IMR-90 (cell line): ENCODE measurements around the gene ADAMTS20. TPM values are rescaled to one million over a fixed set of nuclear protein-coding genes. Genes with fewer than 3 reads are reported as not detected.

ENCODE experiments used
- ATAC-seq: fragments of 200-7000 bp; cut with Tn5 transposase; 2 replicates; pipeline ENCODE4 v1.9.1; 2020; ENCODE audit warnings: low read depth, mild to moderate bottlenecking, moderate library complexity
- BruUV-seq: library from RNA; stranded (reverse); fragments of 400-500 nt; replicated peaks from 2 replicates; lab custom pipeline; 2021; lab: Mats Ljungman, UMichigan
- CTCF ChIA-PET: fragments of 300-600 bp; formaldehyde crosslinking; extraction: SDS; loops from one replicate; lab custom pipeline; 2021; ENCODE audit warnings: antibody characterized with exemption; lab: Yijun Ruan, JAX
- POLR2A ChIA-PET: fragments of 300-600 bp; sonication (Branson Sonifier 250); formaldehyde crosslinking; loops from one replicate; lab custom pipeline; 2022; ENCODE audit warnings: antibody characterized with exemption; ENCODE audit not compliant: unreplicated experiment; lab: Charles Lee
- DNase-seq: peaks from one replicate; pipeline ENCODE4 v3.0.0; 2013
- H2AFZ ChIP-seq: replicated peaks from 2 replicates; pipeline ENCODE3; 2013; ENCODE audit warnings: low read length, mild to moderate bottlenecking; ENCODE audit not compliant: poor library complexity
- H2AK5ac ChIP-seq: 2 replicates; pipeline ENCODE4 v1.6.1; 2013; ENCODE audit warnings: low read depth, low read length, inconsistent platforms
- H2AK9ac ChIP-seq: replicated peaks from 2 replicates; pipeline ENCODE3; 2013; ENCODE audit warnings: mild to moderate bottlenecking, low read depth, low read length, moderate library complexity; ENCODE audit not compliant: poor library complexity
- H2BK120ac ChIP-seq: 2 replicates; pipeline ENCODE4 v1.6.1; 2013; ENCODE audit warnings: low read depth, low read length, inconsistent platforms
- H2BK15ac ChIP-seq: 3 replicates; pipeline ENCODE4 v1.6.1; 2013; ENCODE audit warnings: low read depth, low read length, inconsistent platforms
- H2BK20ac ChIP-seq: 2 replicates; pipeline ENCODE4 v1.6.1; 2013; ENCODE audit warnings: low read depth, mild to moderate bottlenecking, inconsistent platforms, low read length, moderate library complexity
- H2BK5ac ChIP-seq: 2 replicates; pipeline ENCODE4 v1.6.1; 2013; ENCODE audit warnings: mild to moderate bottlenecking, low read depth, low read length, inconsistent platforms; ENCODE audit not compliant: poor library complexity, severe bottlenecking
- H3K14ac ChIP-seq: replicated peaks from 2 replicates; pipeline ENCODE4 v1.6.1; 2013; ENCODE audit warnings: low read depth, low read length, inconsistent platforms
- H3K18ac ChIP-seq: 2 replicates; pipeline ENCODE4 v1.6.1; 2013; ENCODE audit warnings: low read depth, low read length, control low read depth
- H3K23ac ChIP-seq: 2 replicates; pipeline ENCODE4 v1.6.1; 2013; ENCODE audit warnings: low read depth, low read length, inconsistent platforms
- H3K27ac ChIP-seq: 2 replicates; pipeline ENCODE4 v1.5.1; 2013; ENCODE audit warnings: mild to moderate bottlenecking, control low read depth, low read length; ENCODE audit not compliant: insufficient read depth
- H3K27me3 ChIP-seq: 2 replicates; pipeline ENCODE4 v1.6.1; 2013; ENCODE audit warnings: low read length; ENCODE audit not compliant: control insufficient read depth, insufficient read depth
- H3K36me3 ChIP-seq: 2 replicates; pipeline ENCODE4 v1.6.1; 2013; ENCODE audit warnings: low read length, mixed read lengths; ENCODE audit not compliant: control insufficient read depth, insufficient read depth
- H3K4ac ChIP-seq: 2 replicates; pipeline ENCODE4 v1.6.1; 2013; ENCODE audit warnings: low read depth, low read length, inconsistent platforms
- H3K4me1 ChIP-seq: 2 replicates; pipeline ENCODE4 v1.6.1; 2013; ENCODE audit warnings: low read length, mixed read lengths; ENCODE audit not compliant: control insufficient read depth, insufficient read depth
- H3K4me2 ChIP-seq: 2 replicates; pipeline ENCODE4 v1.6.1; 2013; ENCODE audit warnings: low read depth, mild to moderate bottlenecking, control low read depth, low read length, moderate library complexity
- H3K4me3 ChIP-seq: 2 replicates; pipeline ENCODE4 v1.5.1; 2013; ENCODE audit warnings: low read depth, mild to moderate bottlenecking, control low read depth, low read length, moderate library complexity; ENCODE audit not compliant: insufficient read depth
- H3K56ac ChIP-seq: 2 replicates; pipeline ENCODE4 v1.6.1; 2013; ENCODE audit warnings: low read length, inconsistent platforms; ENCODE audit not compliant: insufficient read depth; ENCODE audit errors: extremely low read depth
- H3K79me1 ChIP-seq, 2 experiments: 2 replicates each; pipeline ENCODE4 v1.6.1; 2013; ENCODE audit warnings: low read length in 2 of 2, inconsistent platforms in 1 of 2, low read depth in 1 of 2
- H3K9ac ChIP-seq: 2 replicates; pipeline ENCODE4 v1.6.1; 2013; ENCODE audit warnings: low read depth, low read length, control low read depth
- H3K9me1 ChIP-seq: 2 replicates; pipeline ENCODE4 v1.6.1; 2013; ENCODE audit warnings: low read length, inconsistent platforms; ENCODE audit not compliant: insufficient read depth
- H3K9me3 ChIP-seq: 2 replicates; pipeline ENCODE4 v1.6.1; 2013; ENCODE audit warnings: low read length; ENCODE audit not compliant: control insufficient read depth, insufficient read depth
- H4K20me1 ChIP-seq: 2 replicates; pipeline ENCODE4 v1.6.1; 2013; ENCODE audit warnings: low read length, inconsistent platforms; ENCODE audit not compliant: insufficient read depth
- H4K5ac ChIP-seq: 2 replicates; pipeline ENCODE4 v1.6.1; 2013; ENCODE audit warnings: mild to moderate bottlenecking, low read depth, low read length, control low read depth
- H4K8ac ChIP-seq, 2 experiments: 2 replicates each; pipeline ENCODE4 v1.6.1; 2013; ENCODE audit warnings: low read depth in 2 of 2, low read length in 2 of 2, control low read depth in 1 of 2, inconsistent platforms in 1 of 2
- H4K91ac ChIP-seq: 2 replicates; pipeline ENCODE4 v1.6.1; 2013; ENCODE audit warnings: low read depth, low read length, inconsistent platforms; ENCODE audit not compliant: insufficient read depth
- BHLHE40 ChIP-seq: fragments of 150-350 bp; IDR thresholded peaks from 2 replicates; pipeline ENCODE4 v1.6.1; 2016; ENCODE audit warnings: mild to moderate bottlenecking, low read depth, low read length
- CEBPB ChIP-seq: IDR thresholded peaks from 2 replicates; pipeline ENCODE4 v1.6.1; 2012; ENCODE audit warnings: low read depth, low read length, improper control_type of control experiment
- CTCF ChIP-seq: conservative IDR thresholded peaks from 2 replicates; pipeline ENCODE4 v1.5.1; 2012; ENCODE audit warnings: mild to moderate bottlenecking, low read depth, low read length, improper control_type of control experiment
- MAFK ChIP-seq: IDR thresholded peaks from 2 replicates; pipeline ENCODE4 v1.6.1; 2012; ENCODE audit warnings: low read depth, low read length, improper control_type of control experiment
- MAZ ChIP-seq: IDR thresholded peaks from 2 replicates; pipeline ENCODE4 v1.6.1; 2012; ENCODE audit warnings: low read depth, mild to moderate bottlenecking, low read length, improper control_type of control experiment, moderate library complexity, borderline replicate concordance
- MXI1 ChIP-seq: IDR thresholded peaks from 2 replicates; pipeline ENCODE4 v1.6.1; 2012; ENCODE audit warnings: low read depth, mild to moderate bottlenecking, low read length, moderate library complexity, borderline replicate concordance
- POLR2A ChIP-seq: IDR thresholded peaks from 2 replicates; pipeline ENCODE4 v1.6.1; 2012; ENCODE audit warnings: mild to moderate bottlenecking, low read depth, low read length
- RAD21 ChIP-seq: IDR thresholded peaks from 2 replicates; pipeline ENCODE4 v1.6.1; 2012; ENCODE audit warnings: low read length, improper control_type of control experiment
- RCOR1 ChIP-seq: IDR thresholded peaks from 2 replicates; pipeline ENCODE4 v1.6.1; 2012; ENCODE audit warnings: mild to moderate bottlenecking, low read length, improper control_type of control experiment; ENCODE audit not compliant: insufficient replicate concordance
- WGBS, 2 experiments: methylation state at CpG; one replicate each; pipeline versions ENCODE4 v1.1.5 to v1.1.7; 2013; ENCODE audit warnings: missing lambda C conversion rate in 2 of 2; ENCODE audit not compliant: insufficient read length in 1 of 2; ENCODE audit errors: extremely low coverage in 2 of 2; 5-methylcytosine and 5-hydroxymethylcytosine counted together
- dilution Hi-C: fragments of 300-500 bp; cut with HindIII; formaldehyde crosslinking; loops from one replicate; pipeline ENCODE4 v1.14.3; 2018; ENCODE audit warnings: low sequenced_read_pairs; ENCODE audit not compliant: unreplicated experiment
- in situ Hi-C: fragments of 300-500 bp; cut with MboI; formaldehyde crosslinking; loops from 3 replicates; pipeline ENCODE4 v1.14.3; 2019; ENCODE audit warnings: low sequenced_read_pairs, inconsistent platforms, mixed read lengths
- intact Hi-C: fragments of 100-400 bp; cut with micrococcal nuclease; formaldehyde crosslinking; loops from 2 replicates; pipeline ENCODE4 v1.10.0; 2022
- polyA plus RNA-seq, 3 experiments: library from polyadenylated mRNA; depleted of rRNA; stranded (reverse); fragments of >200 nt; gene quantifications; 2 replicates each; pipeline ENCODE4 v1.2.3, GENCODE V29; 2012; ENCODE audit warnings: low replicate concordance in 1 of 3
- total RNA-seq: library from RNA; depleted of rRNA; stranded (reverse); fragments of >200 nt; gene quantifications from 2 replicates; pipeline ENCODE4 v1.2.3, GENCODE V29; 2012
- TF ChIP-seq, protein P1 (sequence below): fragments of 150-350 bp; IDR thresholded peaks from 2 replicates; pipeline ENCODE4 v1.6.1; 2017; ENCODE audit warnings: mild to moderate bottlenecking, antibody characterized with exemption, low read length, low read depth

Gene ADAMTS20
- total and polyA plus RNA-seq, 2 of the 4 experiments (the other 2 are of a cell fraction) = not detected

GRCh38 chr12:43396671-43397070, 155.3 kb downstream of the ADAMTS20 start:
- H3K4me1 ChIP-seq = no peaks in the 10 kb centered on the region
- no peaks in the 10 kb centered on the region for H3K27me3 ChIP-seq
- H3K9me3 ChIP-seq = no peaks in the 10 kb centered on the region
- H4K20me1 ChIP-seq = no peaks in the 10 kb centered on the region
- no peak overlapping the region for H4K91ac ChIP-seq
- H3K9me1 ChIP-seq = no peaks in the 10 kb centered on the region
- H3K23ac ChIP-seq = no peak overlapping the region
- no CpG with 5 or more reads among the region's 5 CpGs for WGBS, 2 experiments
- H2BK5ac ChIP-seq = no peak overlapping the region
- H3K36me3 ChIP-seq = no peaks in the 10 kb centered on the region
- intact Hi-C loops = no loop called here
- no peaks in the 10 kb centered on the region for H3K79me1 ChIP-seq
- H3K9ac ChIP-seq = no peak overlapping the region
- H2BK15ac ChIP-seq = no peak overlapping the region
- no peak overlapping the region for H2BK120ac ChIP-seq
- no peak overlapping the region for H2AK9ac ChIP-seq
- H3K4ac ChIP-seq = no peak overlapping the region
- H4K5ac ChIP-seq = no peak overlapping the region
- no peak overlapping the region for H3K56ac ChIP-seq
- BruUV-seq = no TSS peak
- dilution Hi-C loops = no loop called here
- H3K4me3 ChIP-seq = no peak overlapping the region
- in situ Hi-C loops = no loop called here
- H3K4me2 ChIP-seq = no peak overlapping the region
- no peak overlapping the region for H2BK20ac ChIP-seq
- no peak for TF ChIP-seq MAFK
- no peak for TF ChIP-seq POLR2A
- no peak for TF ChIP-seq RCOR1
- TF ChIP-seq CTCF = no peak
- TF ChIP-seq MAZ = no peak
- TF ChIP-seq, protein P1, sequence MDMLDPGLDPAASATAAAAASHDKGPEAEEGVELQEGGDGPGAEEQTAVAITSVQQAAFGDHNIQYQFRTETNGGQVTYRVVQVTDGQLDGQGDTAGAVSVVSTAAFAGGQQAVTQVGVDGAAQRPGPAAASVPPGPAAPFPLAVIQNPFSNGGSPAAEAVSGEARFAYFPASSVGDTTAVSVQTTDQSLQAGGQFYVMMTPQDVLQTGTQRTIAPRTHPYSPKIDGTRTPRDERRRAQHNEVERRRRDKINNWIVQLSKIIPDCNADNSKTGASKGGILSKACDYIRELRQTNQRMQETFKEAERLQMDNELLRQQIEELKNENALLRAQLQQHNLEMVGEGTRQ = no peak
- no peak for TF ChIP-seq BHLHE40
- no peak for TF ChIP-seq MXI1
- TF ChIP-seq RAD21 = no peak
- TF ChIP-seq CEBPB = no peak
- H3K14ac ChIP-seq = no peak overlapping the region
- H2AK5ac ChIP-seq = no peak overlapping the region
- ATAC-seq = no peak
- no peak overlapping the region for H4K8ac ChIP-seq
- H2AFZ ChIP-seq = peak overlapping the region; percentile 15
- no peak overlapping the region for H3K27ac ChIP-seq
- DNase-seq = no peak
- ChIA-PET POLR2A (no interaction called here), CTCF (no interaction called here)
- H3K18ac ChIP-seq = no peak overlapping the region
